Measurements from ENCODE around the gene USP21. TPM values are rescaled to one million over a fixed set of nuclear protein-coding genes. Genes with fewer than 3 reads are reported as not detected.

Gene USP21
- total RNA-seq, 2 experiments from 2014 or later: 44.4 to 45.6 TPM

- H3K27ac Mint-ChIP-seq: peak overlapping the region; percentile 97
- peaks cover 78% of the 10 kb centered on the region for H3K4me1 Mint-ChIP-seq (ENCODE audit: low read depth)
- Histone ChIP-seq H3K4me3 (ENCODE audit: low read length) (no peak overlapping the region), H3K27ac (ENCODE audit: low read depth in 1 of 2, low read length in 2 of 2) (no peak overlapping the region), H3K9me3 (ENCODE audit: control insufficient read depth in 1 of 2, insufficient read depth in 1 of 2, low read length in 2 of 2) (no peaks in the 10 kb centered on the region), H3K4me1 (ENCODE audit: insufficient read depth, low read length) (peaks cover 81% of the 10 kb centered on the region), H3K27me3 (ENCODE audit: control insufficient read depth in 1 of 2, insufficient read depth in 2 of 2, low read length in 2 of 2) (no peaks in the 10 kb centered on the region), H3K36me3 (ENCODE audit: insufficient read depth, low read length) (peaks cover 13% of the 10 kb centered on the region)
- ATAC-seq (ENCODE audit: poor library complexity) (no peak), DNase-seq (no peak)
- ChIA-PET CTCF (interaction anchor here (1.0 to 1.3 kb wide), 2 partner anchors 46 to 126 kb away, joined by 3 read pairs; partner anchors contain the start of gene TOMM40L), POLR2A (interaction anchor here (0.9 to 5.2 kb wide), 3 partner anchors 14 to 46 kb away, joined by 4 to 67 read pairs (median 4); partner anchors contain the start of genes NDUFS2, PPOX and TOMM40L)
- H3K9me3 Mint-ChIP-seq: no peaks in the 10 kb centered on the region
- TF ChIP-seq CTCF (IDR thresholded peaks at IDR 0.05): no peak
- H3K4me3 Mint-ChIP-seq: peak overlapping the region; percentile 50
- H3K27me3 Mint-ChIP-seq: no peaks in the 10 kb centered on the region
- intact Hi-C loops (cut with DNase I, micrococcal nuclease): loop anchor here in 1 of 2 experiments (5.0 kb wide), 1 partner anchor 43 kb away; the partner anchor contains the start of gene APOA2
- H3K36me3 Mint-ChIP-seq (ENCODE audit: low read depth): peaks cover 26% of the 10 kb centered on the region
Observed at GRCh38 chr1:161179698-161180097, 20.4 kb downstream of the USP21 start.

GRCh38 chr1:161180639-161181038 is 21.3 kb downstream of the USP21 start:
- peak overlapping the region in 1 of 2 donors; percentile 78 for H3K27ac ChIP-seq (ENCODE audit: low read depth in 1 of 2, low read length in 2 of 2)
- ChIA-PET POLR2A (interaction anchor here (0.7 to 5.2 kb wide), 4 partner anchors 10 to 27 kb away, joined by 3 to 67 read pairs (median 13); partner anchors contain the start of genes NDUFS2, PPOX and UFC1), CTCF (interaction anchor here (1.0 to 3.3 kb wide), 2 partner anchors 11 to 126 kb away, joined by 3 to 14 read pairs; no protein-coding TSS in a partner anchor)
- Mint-ChIP-seq H3K4me1 (ENCODE audit: low read depth) (peaks cover 77% of the 10 kb centered on the region), H3K9me3 (no peaks in the 10 kb centered on the region), H3K4me3 (peak overlapping the region; percentile 55), H3K27me3 (no peaks in the 10 kb centered on the region), H3K36me3 (ENCODE audit: low read depth) (peaks cover 17% of the 10 kb centered on the region), H3K27ac (peak overlapping the region; percentile 97)
- no peaks in the 10 kb centered on the region for H3K27me3 ChIP-seq (ENCODE audit: control insufficient read depth in 1 of 2, insufficient read depth in 2 of 2, low read length in 2 of 2)
- TF ChIP-seq CTCF (IDR thresholded peaks at IDR 0.05): peak; percentile 70
- peaks cover 81% of the 10 kb centered on the region for H3K4me1 ChIP-seq (ENCODE audit: insufficient read depth, low read length)
- no peaks in the 10 kb centered on the region for H3K9me3 ChIP-seq (ENCODE audit: control insufficient read depth in 1 of 2, insufficient read depth in 1 of 2, low read length in 2 of 2)
- ATAC-seq (ENCODE audit: poor library complexity) (no peak), DNase-seq (peak in 3 of 14 experiments; percentile 36 to 49 (median 44))
- peaks cover 4% of the 10 kb centered on the region for H3K36me3 ChIP-seq (ENCODE audit: insufficient read depth, low read length)
- intact Hi-C loops (cut with DNase I, micrococcal nuclease): no loop called here
- H3K4me3 ChIP-seq (ENCODE audit: low read length): no peak overlapping the region

- H3K27ac ChIP-seq (ENCODE audit: low read depth in 1 of 2, low read length in 2 of 2): peak overlapping the region; percentile 74 to 78
- H3K9me3 Mint-ChIP-seq: no peaks in the 10 kb centered on the region
- peak in 13 of 14 experiments; percentile 36 to 90 (median 54) for DNase-seq
Observed at GRCh38 chr1:161182214-161182613, 22.9 kb downstream of the USP21 start.

More at GRCh38 chr1:161182214-161182613, 22.9 kb downstream of the USP21 start:
- peak; percentile 49 for ATAC-seq (ENCODE audit: poor library complexity)
- CTCF ChIA-PET: interaction anchor here (0.8 to 3.3 kb wide), 6 partner anchors 9 to 109 kb away, joined by 3 to 18 read pairs (median 10); partner anchors contain the start of genes NDUFS2, PPOX and TOMM40L
- TF ChIP-seq CTCF (IDR thresholded peaks at IDR 0.05): no peak
- Histone ChIP-seq H3K36me3 (ENCODE audit: insufficient read depth, low read length) (no peaks in the 10 kb centered on the region), H3K9me3 (ENCODE audit: control insufficient read depth in 1 of 2, insufficient read depth in 1 of 2, low read length in 2 of 2) (no peaks in the 10 kb centered on the region), H3K27me3 (ENCODE audit: control insufficient read depth in 1 of 2, insufficient read depth in 2 of 2, low read length in 2 of 2) (no peaks in the 10 kb centered on the region), H3K4me3 (ENCODE audit: low read length) (peak overlapping the region; percentile 8), H3K4me1 (ENCODE audit: insufficient read depth, low read length) (peaks cover 83% of the 10 kb centered on the region)
- Mint-ChIP-seq H3K4me1 (ENCODE audit: low read depth) (peaks cover 77% of the 10 kb centered on the region), H3K36me3 (ENCODE audit: low read depth) (peaks cover 3% of the 10 kb centered on the region), H3K27ac (peak overlapping the region; percentile 97), H3K4me3 (peak overlapping the region; percentile 72), H3K27me3 (no peaks in the 10 kb centered on the region)
- intact Hi-C loops (cut with DNase I, micrococcal nuclease): no loop called here
- POLR2A ChIA-PET: interaction anchor here (0.6 to 5.2 kb wide), 24 partner anchors 9 to 213 kb away, joined by 3 to 67 read pairs (median 5); partner anchors contain the start of genes ADAMTS4, ARHGAP30, NDUFS2 and NIT1

Data from CD4-positive, alpha-beta T cell (primary cell).